CD4-positive, alpha-beta T cell treated with Interferon alpha-2 for 1 hour (primary cell): ENCODE data around the gene CXXC5.

Source experiments
- DNase-seq, 2 donors: peaks; one replicate each; pipeline ENCODE4 v3.0.0-alpha.2; 2020 to 2022

Gene CXXC5

DNA sequence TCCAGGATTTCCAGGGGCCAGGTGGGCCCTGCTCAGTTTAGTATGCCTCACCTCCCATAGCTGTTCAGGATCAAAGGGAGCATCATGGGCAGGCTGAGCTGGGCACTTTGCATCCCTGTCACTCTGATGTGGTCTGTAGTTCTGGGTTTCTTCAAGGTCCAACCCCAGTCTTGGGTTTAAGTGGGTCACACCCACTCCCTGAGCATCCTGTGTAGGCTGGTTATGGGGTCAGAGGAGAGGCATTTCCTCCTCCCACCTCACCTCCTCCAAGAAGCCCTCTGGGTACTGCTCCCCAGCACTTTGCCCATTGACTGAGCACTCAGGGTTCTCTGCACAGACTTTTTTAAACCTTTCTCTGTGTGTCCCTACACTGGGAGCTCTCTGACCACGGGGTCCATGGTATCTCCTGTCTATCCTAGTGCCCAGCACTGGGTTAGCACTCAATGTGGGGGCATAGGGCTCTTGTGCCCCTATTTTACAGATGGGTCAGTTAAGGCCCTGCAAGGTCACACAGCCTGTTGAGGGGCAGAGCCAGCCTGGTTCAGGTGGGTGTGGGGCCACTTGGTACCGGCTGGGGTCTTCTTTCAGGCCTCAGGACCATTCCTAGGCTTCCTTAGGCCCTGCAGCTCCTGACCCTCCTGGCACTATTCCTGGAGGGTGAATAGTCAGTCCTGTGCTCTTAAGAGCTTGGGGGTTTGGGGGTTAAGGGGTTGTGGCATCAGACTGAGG lies 19.0 kb downstream of the CXXC5 start:
- DNase-seq: peak in 1 of 2 donors; percentile 37

- DNase-seq: no peak
These were observed 19.5 kb downstream of the CXXC5 start for GRCh38 chr5:139667730-139668063.

GRCh38 chr5:139668064-139668880 lies 20.1 kb downstream of the CXXC5 start:
- DNase-seq: peak; percentile 15 to 53

- DNase-seq: no peak
These were observed 20.9 kb downstream of the CXXC5 start for GRCh38 chr5:139668924-139669661.

- peak; percentile 37 to 47 for DNase-seq
These were observed 21.7 kb downstream of the CXXC5 start for GRCh38 chr5:139669662-139670368.

GRCh38 chr5:139670369-139671095 lies 22.4 kb downstream of the CXXC5 start:
- DNase-seq: peak; percentile 27 to 55

DNA sequence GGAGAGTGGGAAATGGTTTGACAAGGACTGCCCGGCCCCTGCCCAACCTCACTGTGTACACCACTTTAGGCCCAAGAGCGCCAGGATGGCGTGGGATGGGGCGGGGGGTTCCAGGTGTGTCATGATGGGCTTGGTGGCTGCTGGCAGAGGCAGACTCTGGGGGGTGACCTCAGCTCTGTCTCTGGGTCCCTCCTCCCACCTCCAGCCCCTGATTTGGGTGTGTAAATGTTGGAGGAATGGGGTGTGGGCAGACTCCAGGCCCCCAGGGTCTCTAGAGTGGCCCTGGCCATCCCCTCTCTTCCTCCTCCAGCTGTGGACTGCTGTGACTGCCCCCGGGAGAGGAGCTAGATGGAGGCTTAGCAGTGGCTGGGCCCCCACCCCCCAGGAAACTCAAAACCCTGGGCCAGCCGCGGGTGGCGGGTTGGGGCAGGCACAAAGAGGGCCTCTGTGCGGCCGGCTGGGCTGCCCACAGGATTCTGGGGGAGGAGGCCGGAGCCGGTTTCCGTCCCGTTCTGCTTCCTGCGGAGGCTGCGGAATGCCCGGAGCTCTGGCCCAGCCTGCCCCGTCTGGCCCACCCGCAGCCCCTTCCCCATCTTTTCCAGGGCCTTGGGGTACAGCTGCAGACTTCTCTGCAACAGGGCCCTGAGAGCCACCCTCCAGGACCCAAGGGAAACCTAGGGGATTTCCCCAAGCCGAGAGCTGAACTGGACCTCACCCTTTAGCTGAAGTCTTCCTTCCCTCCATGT lies 23.1 kb downstream of the CXXC5 start:
- DNase-seq: no peak

- no peak for DNase-seq
These were observed 27.1 kb downstream of the CXXC5 start for GRCh38 chr5:139675213-139675612.

GRCh38 chr5:139675825-139676224 lies 27.7 kb downstream of the CXXC5 start:
- no peak for DNase-seq

DNA sequence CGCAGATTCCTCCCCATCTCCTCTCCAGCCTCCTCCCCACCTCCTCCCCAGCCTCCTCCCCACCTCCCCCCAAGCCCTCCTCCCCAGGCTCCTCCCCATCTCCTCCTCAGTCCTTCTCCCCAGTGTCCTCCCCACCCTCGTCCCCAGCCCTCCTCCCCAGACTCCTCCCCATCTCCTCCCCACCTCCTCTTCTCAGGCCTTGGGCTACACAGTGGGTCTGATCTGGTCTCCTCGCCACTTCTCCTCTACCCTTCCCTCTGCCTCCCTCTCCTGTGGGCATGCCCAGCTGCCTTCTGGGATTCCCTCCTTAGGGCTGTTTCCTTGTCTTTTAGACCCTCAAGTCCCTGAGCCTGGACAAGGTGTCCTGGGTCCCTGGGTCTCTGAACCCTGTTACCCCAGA lies 28.3 kb downstream of the CXXC5 start:
- DNase-seq: no peak

- DNase-seq: no peak
These were observed 29.0 kb downstream of the CXXC5 start for GRCh38 chr5:139676951-139677735.

GRCh38 chr5:139677736-139678613 lies 29.8 kb downstream of the CXXC5 start:
- DNase-seq: no peak

DNA sequence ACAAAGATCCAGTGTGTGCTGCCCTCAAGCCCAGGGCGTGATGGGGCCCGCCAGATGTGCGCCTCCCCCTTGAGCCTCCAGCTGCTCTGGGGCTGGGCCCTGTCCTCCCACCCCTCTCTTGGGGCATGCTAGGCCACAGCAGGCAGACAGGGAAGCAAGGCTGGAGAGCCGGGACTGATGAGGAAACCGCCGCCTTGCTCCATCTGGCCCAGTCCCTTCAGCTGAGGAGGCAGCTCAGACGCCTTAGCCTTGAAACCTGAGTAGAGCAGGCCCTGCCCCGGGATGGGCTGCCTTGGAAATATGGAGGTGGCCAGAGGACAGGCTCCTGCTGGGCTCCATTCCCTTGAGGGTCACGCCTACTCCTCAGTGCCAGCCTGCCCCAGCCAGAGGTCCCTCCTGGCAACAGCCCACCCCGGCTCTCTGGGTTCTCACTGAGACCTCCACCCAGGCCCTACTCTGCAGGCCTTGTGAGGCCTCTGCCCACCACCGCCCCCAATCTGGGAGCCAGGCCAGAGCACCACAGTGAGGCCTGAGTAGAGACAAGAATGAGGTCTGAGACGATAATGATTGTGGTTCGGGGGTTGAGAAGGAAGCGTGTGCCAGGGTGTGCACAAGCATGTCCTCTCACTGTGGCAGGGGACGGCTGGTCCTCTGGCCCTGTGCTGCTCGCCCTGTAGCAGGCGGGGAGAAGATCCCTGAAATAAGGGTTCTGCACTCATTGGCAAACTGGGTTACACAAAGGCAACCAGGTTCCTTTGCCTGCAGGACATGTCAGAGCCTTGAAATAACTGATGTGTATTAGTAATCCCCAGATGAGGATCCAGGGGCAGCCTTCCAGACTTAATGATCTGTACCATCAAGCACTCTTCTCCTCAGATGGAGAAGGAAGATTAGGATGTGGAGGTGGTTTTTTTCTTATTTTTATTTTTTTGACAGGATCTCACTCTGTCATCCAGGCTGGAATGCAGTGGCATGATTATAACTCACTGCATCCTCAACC lies 30.9 kb downstream of the CXXC5 start:
- no peak for DNase-seq

DNA sequence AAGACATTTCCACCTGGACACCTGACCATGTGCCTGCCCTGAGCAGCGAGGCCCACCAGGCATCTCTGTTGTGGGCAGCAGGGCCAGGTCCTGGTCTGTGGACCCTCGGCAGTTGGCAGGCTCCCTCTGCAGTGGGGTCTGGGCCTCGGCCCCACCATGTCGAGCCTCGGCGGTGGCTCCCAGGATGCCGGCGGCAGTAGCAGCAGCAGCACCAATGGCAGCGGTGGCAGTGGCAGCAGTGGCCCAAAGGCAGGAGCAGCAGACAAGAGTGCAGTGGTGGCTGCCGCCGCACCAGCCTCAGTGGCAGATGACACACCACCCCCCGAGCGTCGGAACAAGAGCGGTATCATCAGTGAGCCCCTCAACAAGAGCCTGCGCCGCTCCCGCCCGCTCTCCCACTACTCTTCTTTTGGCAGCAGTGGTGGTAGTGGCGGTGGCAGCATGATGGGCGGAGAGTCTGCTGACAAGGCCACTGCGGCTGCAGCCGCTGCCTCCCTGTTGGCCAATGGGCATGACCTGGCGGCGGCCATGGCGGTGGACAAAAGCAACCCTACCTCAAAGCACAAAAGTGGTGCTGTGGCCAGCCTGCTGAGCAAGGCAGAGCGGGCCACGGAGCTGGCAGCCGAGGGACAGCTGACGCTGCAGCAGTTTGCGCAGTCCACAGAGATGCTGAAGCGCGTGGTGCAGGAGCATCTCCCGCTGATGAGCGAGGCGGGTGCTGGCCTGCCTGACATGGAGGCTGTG lies 32.4 kb downstream of the CXXC5 start:
- DNase-seq: no peak

- no peak for DNase-seq
These were observed 32.9 kb downstream of the CXXC5 start for GRCh38 chr5:139681112-139681458.

DNA sequence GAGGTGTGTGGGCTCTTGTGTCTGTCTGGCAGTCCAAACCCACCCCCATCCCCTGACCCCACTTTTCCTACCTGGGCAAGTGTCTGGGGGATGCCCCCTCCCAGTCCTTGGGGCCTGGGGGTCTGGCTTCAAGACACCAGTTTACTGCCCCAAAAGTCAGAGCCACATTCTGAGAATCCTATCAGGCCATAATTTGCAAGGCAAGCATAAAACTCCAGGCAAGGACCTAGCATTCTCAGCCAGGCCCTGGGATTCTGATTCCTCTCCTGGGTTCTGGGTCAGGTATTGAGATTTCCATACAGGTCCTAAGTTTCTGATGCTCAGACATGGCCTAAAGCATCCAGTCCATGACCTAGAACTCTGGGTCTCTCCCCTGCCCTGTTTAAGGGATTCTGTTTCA lies 33.3 kb downstream of the CXXC5 start:
- DNase-seq: no peak
